KMS-11 (cell line): Measurements from ENCODE around the gene MOB3A.

Source experiments
- H2AFZ ChIP-seq: fragments of 200-600 bp; sonication (generic); 2 replicates; pipeline ENCODE4 v1.6.1; 2016; ENCODE audit warnings: antibody characterized with exemption, mixed run types, low read depth
- H3K27ac ChIP-seq: fragments of 200-600 bp; sonication (generic); 2 replicates; pipeline ENCODE4 v1.6.1; 2016; ENCODE audit warnings: mild to moderate bottlenecking, mixed run types
- H3K27me3 ChIP-seq: fragments of 200-600 bp; sonication (generic); 2 replicates; pipeline ENCODE4 v1.6.1; 2017; ENCODE audit warnings: mild to moderate bottlenecking, low read depth, mixed run types, moderate library complexity; ENCODE audit not compliant: insufficient read depth
- H3K36me3 ChIP-seq: fragments of 200-600 bp; sonication (generic); 2 replicates; pipeline ENCODE4 v1.6.1; 2017; ENCODE audit warnings: mild to moderate bottlenecking, mixed run types; ENCODE audit not compliant: insufficient read depth
- H3K4me1 ChIP-seq: fragments of 200-600 bp; sonication (generic); 2 replicates; pipeline ENCODE4 v1.6.1; 2016; ENCODE audit warnings: mild to moderate bottlenecking, low read depth, mixed run types; ENCODE audit not compliant: poor library complexity, severe bottlenecking
- H3K4me2 ChIP-seq: fragments of 200-600 bp; sonication (generic); 2 replicates; pipeline ENCODE4 v1.7.0; 2016; ENCODE audit warnings: mild to moderate bottlenecking, mixed run types
- H3K4me3 ChIP-seq: fragments of 200-600 bp; sonication (generic); IDR thresholded peaks from 2 replicates; pipeline ENCODE4 v1.6.1; 2017; ENCODE audit warnings: low read depth, low read length, mixed read lengths; ENCODE audit not compliant: insufficient read depth
- H3K79me2 ChIP-seq: fragments of 200-600 bp; sonication (generic); 2 replicates; pipeline ENCODE4 v1.6.1; 2016; ENCODE audit warnings: low read depth, mixed run types; ENCODE audit not compliant: insufficient read depth
- H3K9ac ChIP-seq: fragments of 200-600 bp; sonication (generic); 2 replicates; pipeline ENCODE4 v1.6.1; 2016; ENCODE audit warnings: mild to moderate bottlenecking, mixed run types
- H4K20me1 ChIP-seq: fragments of 200-600 bp; sonication (generic); 2 replicates; pipeline ENCODE4 v1.6.1; 2016; ENCODE audit warnings: mild to moderate bottlenecking, mixed run types; ENCODE audit not compliant: insufficient read depth
- TF ChIP-seq, protein P1 (sequence below): fragments of 200-600 bp; sonication (generic); conservative IDR thresholded peaks from 2 replicates; pipeline ENCODE4 v1.6.1; 2017; ENCODE audit warnings: low read depth, mild to moderate bottlenecking, antibody characterized with exemption, low read length, moderate library complexity, mixed read lengths

MOB3A gene

DNA sequence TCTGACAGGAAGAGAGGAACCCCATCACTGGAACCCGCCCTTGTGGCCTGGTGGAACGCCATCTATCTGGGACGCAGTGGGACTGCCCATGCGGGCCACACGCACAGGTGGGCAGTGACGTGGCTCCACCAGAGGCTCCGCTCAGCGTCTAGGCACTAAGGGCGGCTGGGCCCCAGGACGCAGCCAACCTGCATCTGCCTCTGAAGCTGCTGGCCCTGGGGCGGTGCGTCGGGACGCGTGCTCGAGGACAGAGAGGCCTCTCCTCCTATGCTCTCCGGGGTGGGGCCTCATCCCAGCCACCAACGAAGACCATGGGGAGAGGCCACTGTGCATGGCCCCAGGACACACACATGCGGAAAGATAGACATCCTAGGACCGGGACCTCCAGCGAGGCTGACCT lies 18.7 kb upstream of the MOB3A start:
- Histone ChIP-seq H3K36me3 (peaks cover 10% of the 10 kb centered on the region; the same call in 1 of the 2 replicates), H3K4me2 (no peak overlapping the region), H3K27me3 (no peaks in the 10 kb centered on the region), H3K4me3 (no peak overlapping the region), H3K27ac (no peak overlapping the region), H3K9ac (no peak overlapping the region), H2AFZ (no peak overlapping the region), H3K79me2 (no peaks in the 10 kb centered on the region), H3K4me1 (no peaks in the 10 kb centered on the region), H4K20me1 (no peaks in the 10 kb centered on the region)
- TF ChIP-seq, protein P1, sequence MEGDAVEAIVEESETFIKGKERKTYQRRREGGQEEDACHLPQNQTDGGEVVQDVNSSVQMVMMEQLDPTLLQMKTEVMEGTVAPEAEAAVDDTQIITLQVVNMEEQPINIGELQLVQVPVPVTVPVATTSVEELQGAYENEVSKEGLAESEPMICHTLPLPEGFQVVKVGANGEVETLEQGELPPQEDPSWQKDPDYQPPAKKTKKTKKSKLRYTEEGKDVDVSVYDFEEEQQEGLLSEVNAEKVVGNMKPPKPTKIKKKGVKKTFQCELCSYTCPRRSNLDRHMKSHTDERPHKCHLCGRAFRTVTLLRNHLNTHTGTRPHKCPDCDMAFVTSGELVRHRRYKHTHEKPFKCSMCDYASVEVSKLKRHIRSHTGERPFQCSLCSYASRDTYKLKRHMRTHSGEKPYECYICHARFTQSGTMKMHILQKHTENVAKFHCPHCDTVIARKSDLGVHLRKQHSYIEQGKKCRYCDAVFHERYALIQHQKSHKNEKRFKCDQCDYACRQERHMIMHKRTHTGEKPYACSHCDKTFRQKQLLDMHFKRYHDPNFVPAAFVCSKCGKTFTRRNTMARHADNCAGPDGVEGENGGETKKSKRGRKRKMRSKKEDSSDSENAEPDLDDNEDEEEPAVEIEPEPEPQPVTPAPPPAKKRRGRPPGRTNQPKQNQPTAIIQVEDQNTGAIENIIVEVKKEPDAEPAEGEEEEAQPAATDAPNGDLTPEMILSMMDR, result no peak

DNA sequence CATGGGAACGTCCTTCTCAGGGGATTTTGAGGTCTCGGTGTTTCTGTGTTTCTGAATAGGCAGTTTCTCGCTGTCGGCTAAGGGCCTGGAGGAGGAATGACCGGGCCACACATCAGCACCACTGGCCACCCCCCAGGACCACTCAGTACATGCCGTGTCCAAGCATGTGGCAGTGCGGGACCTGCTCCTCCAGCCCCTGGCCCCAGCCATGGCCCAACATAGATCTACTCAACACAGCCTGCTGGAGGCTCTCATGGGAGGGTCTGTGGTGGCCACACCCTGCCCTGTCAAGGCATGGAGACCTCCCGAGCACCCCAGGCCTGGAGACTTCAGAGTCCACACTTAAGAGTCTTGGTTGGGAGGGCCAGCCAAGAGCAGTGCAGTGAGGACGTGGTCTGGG lies 18.1 kb upstream of the MOB3A start:
- no peaks in the 10 kb centered on the region for H4K20me1 ChIP-seq
- peaks cover 10% of the 10 kb centered on the region; the same call in 1 of the 2 replicates for H3K36me3 ChIP-seq
- no peak overlapping the region for H3K27ac ChIP-seq
- no peak overlapping the region for H3K4me3 ChIP-seq
- no peaks in the 10 kb centered on the region for H3K4me1 ChIP-seq
- no peaks in the 10 kb centered on the region for H3K79me2 ChIP-seq
- H3K27me3 ChIP-seq, result no peaks in the 10 kb centered on the region
- H3K9ac ChIP-seq, result no peak overlapping the region
- TF ChIP-seq, protein P1, result no peak
- no peak overlapping the region for H2AFZ ChIP-seq
- H3K4me2 ChIP-seq, result no peak overlapping the region

DNA sequence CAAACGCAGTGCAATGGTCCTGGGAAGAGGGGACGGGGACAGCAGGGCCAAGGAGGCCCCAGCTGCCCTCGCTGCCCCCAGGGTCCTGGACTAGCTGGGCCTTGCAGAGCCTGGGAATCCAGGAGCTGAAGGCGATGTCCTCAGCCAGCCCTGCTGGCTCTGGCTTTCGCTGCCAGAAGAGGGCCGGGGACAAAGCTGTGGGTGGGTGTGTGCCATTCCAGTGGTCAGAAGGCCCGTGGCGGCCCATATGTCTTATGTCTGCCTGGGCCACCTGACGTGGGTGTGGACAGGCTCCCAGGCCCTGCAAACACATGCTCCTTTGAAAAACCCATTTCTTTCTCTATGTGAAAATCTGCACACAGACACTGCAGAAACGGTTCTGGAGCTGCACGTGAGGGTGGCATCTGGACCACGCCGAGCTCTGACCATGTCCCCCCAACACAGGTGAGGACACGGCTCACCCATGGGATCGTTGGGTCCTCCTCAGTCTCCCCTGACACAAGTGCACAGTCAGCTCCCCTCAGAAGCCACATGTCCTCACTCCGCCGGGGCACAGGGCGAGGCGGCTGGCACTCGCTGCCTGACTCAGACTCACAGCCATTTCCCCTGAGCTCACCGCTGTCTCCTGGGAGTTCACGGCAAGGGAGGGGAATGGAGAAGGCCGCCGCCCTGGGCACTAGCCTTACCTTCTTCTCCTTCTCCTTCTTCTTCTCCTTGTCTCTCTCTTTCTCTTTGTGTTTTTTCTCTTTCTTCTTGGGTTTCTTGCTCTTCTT lies 17.5 kb upstream of the MOB3A start:
- TF ChIP-seq, protein P1, result no peak
- Histone ChIP-seq H4K20me1 (no peaks in the 10 kb centered on the region), H3K36me3 (peaks cover 10% of the 10 kb centered on the region; the same call in 1 of the 2 replicates), H3K9ac (no peak overlapping the region), H3K4me1 (no peaks in the 10 kb centered on the region), H3K27me3 (no peaks in the 10 kb centered on the region), H3K27ac (no peak overlapping the region), H3K4me2 (no peak overlapping the region), H3K4me3 (no peak overlapping the region), H2AFZ (no peak overlapping the region), H3K79me2 (no peaks in the 10 kb centered on the region)

DNA sequence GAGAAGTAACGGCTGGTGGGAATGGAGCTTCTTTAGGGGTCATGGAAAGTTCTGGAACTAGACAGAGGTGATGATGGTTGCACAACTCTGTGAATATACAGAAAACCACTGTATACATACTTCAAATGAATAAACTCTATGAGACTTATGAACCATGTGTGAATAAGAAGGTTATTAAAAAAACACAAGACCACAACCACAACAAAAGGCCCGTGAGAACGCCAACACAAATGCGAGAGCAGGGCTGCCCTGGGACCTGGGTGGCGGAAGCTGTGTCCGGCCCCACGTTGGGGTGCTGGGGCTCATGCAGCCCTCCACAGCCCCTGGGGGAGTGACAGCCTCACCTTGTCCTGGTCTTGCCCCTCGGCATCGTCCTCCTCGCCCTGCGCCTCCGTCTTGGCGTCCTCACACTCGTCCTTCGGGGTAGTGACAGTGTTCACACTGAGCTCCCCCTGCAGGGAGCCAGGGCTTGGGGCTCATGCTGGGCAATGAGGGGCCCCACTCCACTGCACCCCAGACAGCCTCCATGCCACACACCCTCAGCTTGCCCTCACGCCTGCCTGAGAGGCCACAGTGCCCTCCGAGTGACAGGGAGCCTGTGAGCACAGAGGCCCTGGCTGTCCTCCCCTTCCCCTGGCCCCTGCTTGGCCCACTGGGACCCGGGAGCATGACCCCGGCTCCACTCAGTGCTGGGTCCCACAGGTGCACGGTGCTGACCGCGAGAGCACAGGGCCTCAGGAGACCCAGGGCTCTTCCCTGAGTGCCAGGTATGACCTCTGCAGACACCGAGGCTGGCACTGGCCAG lies 16.6 kb upstream of the MOB3A start:
- H3K4me2 ChIP-seq, result no peak overlapping the region
- H3K36me3 ChIP-seq, result peaks cover 10% of the 10 kb centered on the region; the same call in 1 of the 2 replicates
- H4K20me1 ChIP-seq, result no peaks in the 10 kb centered on the region
- H3K4me1 ChIP-seq, result no peaks in the 10 kb centered on the region
- no peak overlapping the region for H3K27ac ChIP-seq
- no peak overlapping the region for H3K9ac ChIP-seq
- H3K79me2 ChIP-seq, result no peaks in the 10 kb centered on the region
- H3K27me3 ChIP-seq, result no peaks in the 10 kb centered on the region
- TF ChIP-seq, protein P1, result no peak
- H2AFZ ChIP-seq, result no peak overlapping the region
- H3K4me3 ChIP-seq, result no peak overlapping the region
